Measurements from ENCODE around the gene MTA2.
A peak's percentile ranks its signal among the peaks of the same experiment; 100 is the strongest.
"Not testable (repeated sequence)": the region's sequence is repeated elsewhere in the genome, so short reads cannot be mapped to it uniquely, and the experiment has no call there.

MTA2 gene

GRCh38 chr11:62592989-62593421 lies 8.7 kb downstream of the MTA2 start:
- DNase-seq, result peak in 34 of 56 donors; percentile 30 to 82 (median 56)

GRCh38 chr11:62592146-62592815 lies 9.4 kb downstream of the MTA2 start:
- peak in 2 of 56 donors; percentile 40 to 56 for DNase-seq

- DNase-seq, result peak; percentile 67 to 99 (median 96)
These were observed 10.1 kb downstream of the MTA2 start, which contains the start of gene TUT1 for GRCh38 chr11:62591448-62592145. TUT1 (minus strand) TSS chr11:62591523; CDS start chr11:62591485, 38 bp downstream.

- no peak for DNase-seq
These were observed 12.6 kb downstream of the MTA2 start for GRCh38 chr11:62588966-62589637.

- not testable (repeated sequence) for DNase-seq
These were observed 16.3 kb downstream of the MTA2 start for GRCh38 chr11:62585356-62585755.

- DNase-seq, result not testable (repeated sequence)
These were observed 19.9 kb downstream of the MTA2 start for GRCh38 chr11:62581735-62582134.

- DNase-seq, result no peak
These were observed 20.5 kb downstream of the MTA2 start for GRCh38 chr11:62580959-62581715.

- no peak for DNase-seq
These were observed 22.4 kb downstream of the MTA2 start for GRCh38 chr11:62579252-62579651.

GRCh38 chr11:62578541-62578940 lies 23.1 kb downstream of the MTA2 start:
- no peak for DNase-seq

- no peak for DNase-seq
These were observed 24.5 kb downstream of the MTA2 start for GRCh38 chr11:62577046-62577714.

GRCh38 chr11:62575837-62576236 lies 25.8 kb downstream of the MTA2 start:
- DNase-seq, result no peak

GRCh38 chr11:62575156-62575555 lies 26.5 kb downstream of the MTA2 start:
- DNase-seq, result no peak

- peak in 20 of 56 donors; percentile 15 to 66 (median 45) for DNase-seq
These were observed 27.1 kb downstream of the MTA2 start for GRCh38 chr11:62574363-62575071.

- DNase-seq, result peak; percentile 78 to 99 (median 98)
These were observed 27.9 kb downstream of the MTA2 start, which contains the start of gene EEF1G for GRCh38 chr11:62573592-62574362. EEF1G (minus strand) TSS chr11:62573891; CDS start chr11:62573842, 49 bp downstream.

GRCh38 chr11:62573006-62573591 lies 28.6 kb downstream of the MTA2 start:
- peak in 5 of 56 donors; percentile 45 to 60 (median 51) for DNase-seq

- no peak for DNase-seq
These were observed 29.2 kb downstream of the MTA2 start for GRCh38 chr11:62572431-62572830.

- DNase-seq, result not testable (repeated sequence)
These were observed 30.2 kb downstream of the MTA2 start for GRCh38 chr11:62571493-62571892.

- DNase-seq, result not testable (repeated sequence)
These were observed 30.8 kb downstream of the MTA2 start for GRCh38 chr11:62570903-62571302.

GRCh38 chr11:62569611-62570010 lies 32.1 kb downstream of the MTA2 start:
- DNase-seq, result no peak

Data from amygdala (tissue), 56 donors.